ENCODE data around the gene RNF112.

Gene RNF112

GRCh38 chr17:19388791-19389785 lies 21.9 kb upstream of the RNF112 start:
- no peak for DNase-seq (ENCODE audit: low spot score)

DNA sequence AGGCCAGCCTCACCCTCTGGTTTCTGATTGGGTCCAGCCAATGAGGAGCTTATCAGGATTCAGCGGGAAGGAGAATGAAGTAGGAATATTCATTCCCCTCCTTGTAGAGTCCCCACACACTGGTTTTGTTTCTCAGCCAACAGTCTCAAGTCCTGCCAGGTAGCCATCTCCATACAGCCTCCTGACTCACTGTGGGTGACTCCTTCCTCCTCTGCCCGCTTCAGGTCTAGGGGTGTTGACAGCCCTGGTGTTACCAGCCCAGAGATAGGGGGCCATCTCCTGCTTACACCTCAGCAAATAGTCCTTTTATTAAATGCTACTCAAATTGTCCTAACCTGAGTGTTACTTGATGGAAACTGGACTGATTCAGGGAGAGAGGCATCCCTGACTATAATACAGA lies 20.1 kb upstream of the RNF112 start:
- DNase-seq (ENCODE audit: low spot score) = no peak

GRCh38 chr17:19391432-19391831 lies 19.6 kb upstream of the RNF112 start:
- no peak for DNase-seq (ENCODE audit: low spot score)

- DNase-seq (ENCODE audit: low spot score) = no peak
Observed at GRCh38 chr17:19392303-19392702, 18.7 kb upstream of the RNF112 start.

- no peak for DNase-seq (ENCODE audit: low spot score)
Observed at GRCh38 chr17:19397556-19398041, 13.4 kb upstream of the RNF112 start.

- DNase-seq (ENCODE audit: low spot score) = no peak
Observed at GRCh38 chr17:19398301-19399181, 12.5 kb upstream of the RNF112 start.

GRCh38 chr17:19399750-19400450 lies 11.1 kb upstream of the RNF112 start:
- DNase-seq (ENCODE audit: low spot score) = no peak

DNA sequence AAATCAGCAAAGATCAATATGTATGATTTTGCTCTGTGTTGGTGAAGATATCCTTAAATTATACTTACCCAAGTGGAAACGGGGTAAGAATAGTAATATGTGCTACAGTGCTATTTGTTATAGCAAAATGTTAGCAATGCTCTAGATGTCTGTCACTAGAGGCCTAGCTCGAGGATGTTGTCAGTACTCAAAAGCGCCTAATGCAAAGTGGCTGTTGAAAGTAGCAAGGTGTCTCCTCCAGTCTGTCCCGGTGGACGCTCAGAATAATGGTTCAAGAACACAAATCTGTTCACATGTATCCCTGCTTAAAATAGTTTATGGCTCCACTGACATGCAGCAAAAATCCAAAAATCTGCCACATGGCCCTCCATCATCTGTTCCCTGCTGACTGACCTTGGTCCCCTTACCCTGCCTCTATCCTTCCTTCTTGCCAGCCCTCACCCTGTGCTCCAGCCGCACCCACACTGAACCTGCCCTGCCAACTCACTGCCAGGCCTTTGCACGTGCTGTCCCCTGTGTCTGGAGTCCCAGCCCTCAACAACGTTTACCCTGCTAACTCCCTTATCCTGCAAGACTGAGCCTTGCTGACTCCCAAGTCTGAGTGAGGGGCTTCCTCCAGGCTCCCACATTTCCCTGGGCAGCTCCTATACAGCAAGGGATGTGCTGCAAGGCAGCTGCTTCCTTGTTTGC lies 9.6 kb upstream of the RNF112 start:
- no peak for DNase-seq (ENCODE audit: low spot score)

DNA sequence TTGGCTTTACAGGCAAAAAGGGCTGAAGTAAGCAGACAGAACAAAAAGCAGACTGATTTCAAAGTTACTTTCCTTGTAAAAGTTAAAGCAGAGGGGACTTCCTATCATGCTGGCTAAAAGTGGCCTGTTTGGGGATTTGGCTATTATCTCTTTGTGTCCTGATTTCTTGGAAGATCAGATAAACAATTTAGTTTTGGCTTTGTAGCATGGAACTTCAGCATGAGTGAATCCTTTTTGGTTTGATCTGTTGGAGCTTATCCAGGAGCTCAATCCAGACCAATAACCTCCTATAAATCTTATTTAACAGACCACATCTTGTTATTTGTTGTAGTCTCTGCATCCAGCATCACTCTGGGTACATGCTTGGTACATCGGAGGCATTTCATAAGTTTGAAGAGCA lies 8.9 kb upstream of the RNF112 start:
- DNase-seq (ENCODE audit: low spot score) = no peak

DNA sequence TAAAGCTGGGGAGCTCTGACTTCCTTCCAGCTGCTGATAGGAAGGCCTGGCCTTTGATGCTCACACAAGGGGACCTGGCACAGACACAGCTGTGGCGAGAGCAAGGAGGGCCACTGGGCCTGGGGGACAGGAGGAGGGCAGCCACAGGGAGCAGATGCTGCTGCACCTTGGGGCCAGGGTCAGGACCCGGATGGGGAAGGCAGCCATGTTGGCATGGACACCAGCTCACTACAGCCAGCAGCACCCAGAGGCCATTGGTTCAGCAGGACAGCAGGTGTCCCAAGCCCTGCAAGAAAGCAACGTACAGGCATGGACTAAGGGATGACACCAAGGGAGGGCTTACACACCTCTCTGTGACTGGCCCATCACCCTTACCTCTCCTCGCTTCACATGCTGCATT lies 8.0 kb upstream of the RNF112 start:
- DNase-seq (ENCODE audit: low spot score) = no peak

DNA sequence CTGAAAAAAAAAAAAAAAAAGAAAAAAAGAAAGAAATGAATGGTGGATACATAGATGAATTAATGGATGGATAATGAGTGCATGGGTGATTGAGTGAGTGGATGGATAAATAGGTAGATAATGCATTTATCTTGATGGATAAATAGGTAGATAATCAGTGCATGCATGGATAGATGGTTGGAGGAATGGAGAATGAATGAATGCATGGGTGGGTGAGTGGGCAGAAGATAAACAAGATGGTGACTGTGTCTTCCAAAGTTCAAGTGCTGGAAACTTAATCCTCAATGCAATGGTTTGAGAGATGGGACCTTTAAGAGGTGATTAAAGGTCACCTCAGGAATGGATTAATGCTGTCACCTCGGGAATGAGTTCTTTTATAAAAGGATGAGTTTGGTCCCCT lies 6.8 kb upstream of the RNF112 start:
- DNase-seq (ENCODE audit: low spot score) = no peak

DNA sequence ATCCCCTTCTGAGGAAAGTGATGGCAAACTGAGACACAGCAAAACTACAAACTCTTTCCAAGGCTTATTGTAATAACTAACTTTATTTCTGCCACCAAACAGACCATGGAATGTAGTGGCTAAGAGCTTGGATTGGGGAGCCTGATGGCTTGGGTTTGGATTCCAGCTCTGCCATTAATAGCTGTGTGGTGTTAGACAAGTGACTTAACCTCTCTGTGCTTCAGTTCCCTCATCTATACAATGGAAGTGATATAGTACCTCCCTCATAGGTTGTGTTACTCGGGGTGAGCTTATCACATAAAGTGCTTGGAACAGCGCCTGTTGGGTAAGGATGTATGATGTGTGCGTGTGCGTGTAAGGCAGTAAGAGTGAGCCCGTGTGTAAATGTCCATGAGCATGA lies 5.9 kb upstream of the RNF112 start:
- DNase-seq (ENCODE audit: low spot score) = no peak

- DNase-seq (ENCODE audit: low spot score) = no peak
Observed at GRCh38 chr17:19407601-19408345, 3.3 kb upstream of the RNF112 start.

DNA sequence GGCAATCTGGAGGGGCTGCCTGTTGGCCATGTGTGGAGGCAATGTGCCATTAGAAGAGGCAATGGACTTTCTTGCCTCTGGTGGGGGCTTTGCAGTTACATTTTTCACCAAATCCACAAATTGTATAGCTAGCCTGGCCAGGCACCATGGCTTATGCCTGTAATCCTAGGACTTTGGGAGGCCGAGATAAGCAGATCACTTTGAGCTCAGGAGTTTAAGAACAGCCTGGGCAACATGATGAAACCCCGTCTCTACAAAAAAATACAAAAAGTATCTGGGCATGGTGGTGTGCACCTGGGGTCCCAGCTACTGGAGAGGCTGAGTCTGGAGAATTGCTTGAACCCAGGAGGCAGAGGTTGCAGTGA lies 2.7 kb upstream of the RNF112 start:
- DNase-seq (ENCODE audit: low spot score) = no peak

- DNase-seq (ENCODE audit: low spot score) = no peak
Observed at GRCh38 chr17:19409066-19409465, 2.0 kb upstream of the RNF112 start.

- no peak for DNase-seq (ENCODE audit: low spot score)
Observed at GRCh38 chr17:19409509-19409908, 1.5 kb upstream of the RNF112 start.

- DNase-seq (ENCODE audit: low spot score) = no peak
Observed at GRCh38 chr17:19410091-19410490, 941 bp upstream of the RNF112 start.

GRCh38 chr17:19411631-19412030 lies 599 bp downstream of the RNF112 start:
- DNase-seq (ENCODE audit: low spot score) = no peak

DNA sequence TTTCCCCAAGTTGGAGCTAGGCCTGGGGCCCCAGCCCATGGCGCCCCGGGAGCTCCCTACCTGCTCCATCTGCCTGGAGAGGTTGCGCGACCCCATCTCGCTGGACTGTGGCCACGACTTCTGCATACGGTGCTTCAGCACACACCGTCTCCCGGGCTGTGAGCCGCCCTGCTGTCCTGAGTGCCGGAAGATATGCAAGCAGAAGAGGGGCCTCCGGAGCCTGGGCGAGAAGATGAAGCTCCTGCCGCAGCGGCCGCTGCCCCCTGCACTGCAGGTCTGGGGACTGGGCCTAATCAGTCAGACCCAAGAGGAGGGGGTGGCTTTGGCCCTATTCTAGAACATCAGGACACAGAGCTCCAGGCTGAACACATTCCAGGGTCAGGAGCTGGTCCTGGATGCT lies 1.5 kb downstream of the RNF112 start:
- DNase-seq (ENCODE audit: low spot score) = no peak

GRCh38 chr17:19412984-19413383 lies 2.0 kb downstream of the RNF112 start:
- DNase-seq (ENCODE audit: low spot score) = no peak

DNA sequence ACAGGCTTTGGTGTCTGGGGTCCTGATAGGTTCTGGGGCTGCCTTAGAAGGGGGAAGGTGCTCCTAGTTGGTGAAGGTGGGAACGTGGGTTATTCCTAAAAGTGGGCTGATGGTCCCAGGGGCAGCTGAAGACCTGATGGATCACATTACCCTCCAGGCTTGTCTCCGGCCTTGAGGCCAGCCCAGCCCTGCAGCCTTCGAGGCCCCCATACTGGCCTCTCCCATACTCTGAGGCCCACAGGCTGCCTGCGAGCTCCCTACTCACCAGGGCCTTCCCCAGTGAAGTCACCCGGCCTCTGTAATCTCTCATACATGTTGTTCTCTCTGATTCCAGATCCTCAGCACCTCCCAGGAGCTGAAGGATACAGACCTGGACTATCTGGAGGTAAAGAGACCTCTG lies 2.7 kb downstream of the RNF112 start:
- no peak for DNase-seq (ENCODE audit: low spot score)
